ENCODE results near the gene SSRP1. TPM values are rescaled to one million over a fixed set of nuclear protein-coding genes. Genes with fewer than 3 reads are reported as not detected.

SSRP1 gene
- total and polyA plus RNA-seq, 2 of the 13 experiments (the other 11 are each of a cell fraction or from before 2014, with no cell fraction given) = 93.6 to 129 TPM

DNA sequence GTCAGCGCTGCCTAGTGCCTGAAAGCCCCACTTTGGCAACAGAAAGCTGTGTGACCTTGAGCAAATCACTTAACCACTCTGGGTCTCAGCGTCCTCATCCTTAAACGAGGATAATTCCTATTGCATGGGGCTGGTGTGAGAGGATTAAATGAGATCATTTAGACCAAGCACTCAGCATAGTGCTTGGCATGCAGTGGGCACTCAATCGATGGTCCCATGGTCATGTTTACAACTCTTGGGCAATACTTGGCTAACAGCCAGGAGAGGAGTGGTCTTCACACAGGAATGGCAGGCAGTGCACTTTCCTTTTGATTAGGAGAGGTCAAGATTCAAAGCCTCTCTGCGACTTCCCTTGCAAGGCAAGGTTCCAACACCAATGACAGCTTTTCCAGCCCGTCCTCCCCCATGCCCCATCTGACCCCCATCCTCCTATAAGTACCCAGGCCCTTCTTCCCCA is 25.0 kb downstream of the SSRP1 start (continued):
- TF ChIP-seq, protein P1, sequence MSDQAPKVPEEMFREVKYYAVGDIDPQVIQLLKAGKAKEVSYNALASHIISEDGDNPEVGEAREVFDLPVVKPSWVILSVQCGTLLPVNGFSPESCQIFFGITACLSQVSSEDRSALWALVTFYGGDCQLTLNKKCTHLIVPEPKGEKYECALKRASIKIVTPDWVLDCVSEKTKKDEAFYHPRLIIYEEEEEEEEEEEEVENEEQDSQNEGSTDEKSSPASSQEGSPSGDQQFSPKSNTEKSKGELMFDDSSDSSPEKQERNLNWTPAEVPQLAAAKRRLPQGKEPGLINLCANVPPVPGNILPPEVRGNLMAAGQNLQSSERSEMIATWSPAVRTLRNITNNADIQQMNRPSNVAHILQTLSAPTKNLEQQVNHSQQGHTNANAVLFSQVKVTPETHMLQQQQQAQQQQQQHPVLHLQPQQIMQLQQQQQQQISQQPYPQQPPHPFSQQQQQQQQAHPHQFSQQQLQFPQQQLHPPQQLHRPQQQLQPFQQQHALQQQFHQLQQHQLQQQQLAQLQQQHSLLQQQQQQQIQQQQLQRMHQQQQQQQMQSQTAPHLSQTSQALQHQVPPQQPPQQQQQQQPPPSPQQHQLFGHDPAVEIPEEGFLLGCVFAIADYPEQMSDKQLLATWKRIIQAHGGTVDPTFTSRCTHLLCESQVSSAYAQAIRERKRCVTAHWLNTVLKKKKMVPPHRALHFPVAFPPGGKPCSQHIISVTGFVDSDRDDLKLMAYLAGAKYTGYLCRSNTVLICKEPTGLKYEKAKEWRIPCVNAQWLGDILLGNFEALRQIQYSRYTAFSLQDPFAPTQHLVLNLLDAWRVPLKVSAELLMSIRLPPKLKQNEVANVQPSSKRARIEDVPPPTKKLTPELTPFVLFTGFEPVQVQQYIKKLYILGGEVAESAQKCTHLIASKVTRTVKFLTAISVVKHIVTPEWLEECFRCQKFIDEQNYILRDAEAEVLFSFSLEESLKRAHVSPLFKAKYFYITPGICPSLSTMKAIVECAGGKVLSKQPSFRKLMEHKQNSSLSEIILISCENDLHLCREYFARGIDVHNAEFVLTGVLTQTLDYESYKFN (CRISPR knock-in tag; conservative IDR thresholded peaks at IDR 0.05) = peak; percentile 63
- TF ChIP-seq KAT8 (CRISPR knock-in tag; IDR thresholded peaks at IDR 0.05) (0 out of 2 replicates have a peak, but pooled peaks have one; percentile 21), CEBPG (CRISPR knock-in tag; IDR thresholded peaks at IDR 0.05) (peak; percentile 96), IRF2 (CRISPR knock-in tag; IDR thresholded peaks at IDR 0.05) (no peak), ZNF101 (CRISPR knock-in tag; IDR thresholded peaks at IDR 0.05; ENCODE audit: borderline replicate concordance, low read depth) (no peak), ZNF234 (CRISPR knock-in tag; conservative IDR thresholded peaks at IDR 0.05) (no peak), PPARG (CRISPR knock-in tag; conservative IDR thresholded peaks at IDR 0.05) (no peak), ZNF891 (CRISPR knock-in tag; IDR thresholded peaks at IDR 0.05) (no peak), ZNF350 (CRISPR knock-in tag; IDR thresholded peaks at IDR 0.05; ENCODE audit: borderline replicate concordance, low read depth) (no peak), ZNF496 (CRISPR knock-in tag; IDR thresholded peaks at IDR 0.05; ENCODE audit: insufficient replicate concordance) (no peak), ZNF563 (CRISPR knock-in tag; IDR thresholded peaks at IDR 0.05) (peak; percentile 50; the same call in 1 of the 2 replicates), SNAI1 (CRISPR knock-in tag; IDR thresholded peaks at IDR 0.05; ENCODE audit: borderline replicate concordance) (no peak), PHF5A (CRISPR knock-in tag; IDR thresholded peaks at IDR 0.05; ENCODE audit: low read depth, unreplicated experiment) (no peak), MAFF (IDR thresholded peaks at IDR 0.05; ENCODE audit: low read depth, low read length) (no peak), SOX13 (IDR thresholded peaks at IDR 0.05) (no peak; the same call in 1 of the 2 replicates), SOX13 (CRISPR knock-in tag; conservative IDR thresholded peaks at IDR 0.05 in 1 of 2, IDR thresholded peaks at IDR 0.05 in 1 of 2) (peak in 1 of 2 experiments; percentile 50; a peak in 1 of 4 replicates)
- TF ChIP-seq, protein P2, sequence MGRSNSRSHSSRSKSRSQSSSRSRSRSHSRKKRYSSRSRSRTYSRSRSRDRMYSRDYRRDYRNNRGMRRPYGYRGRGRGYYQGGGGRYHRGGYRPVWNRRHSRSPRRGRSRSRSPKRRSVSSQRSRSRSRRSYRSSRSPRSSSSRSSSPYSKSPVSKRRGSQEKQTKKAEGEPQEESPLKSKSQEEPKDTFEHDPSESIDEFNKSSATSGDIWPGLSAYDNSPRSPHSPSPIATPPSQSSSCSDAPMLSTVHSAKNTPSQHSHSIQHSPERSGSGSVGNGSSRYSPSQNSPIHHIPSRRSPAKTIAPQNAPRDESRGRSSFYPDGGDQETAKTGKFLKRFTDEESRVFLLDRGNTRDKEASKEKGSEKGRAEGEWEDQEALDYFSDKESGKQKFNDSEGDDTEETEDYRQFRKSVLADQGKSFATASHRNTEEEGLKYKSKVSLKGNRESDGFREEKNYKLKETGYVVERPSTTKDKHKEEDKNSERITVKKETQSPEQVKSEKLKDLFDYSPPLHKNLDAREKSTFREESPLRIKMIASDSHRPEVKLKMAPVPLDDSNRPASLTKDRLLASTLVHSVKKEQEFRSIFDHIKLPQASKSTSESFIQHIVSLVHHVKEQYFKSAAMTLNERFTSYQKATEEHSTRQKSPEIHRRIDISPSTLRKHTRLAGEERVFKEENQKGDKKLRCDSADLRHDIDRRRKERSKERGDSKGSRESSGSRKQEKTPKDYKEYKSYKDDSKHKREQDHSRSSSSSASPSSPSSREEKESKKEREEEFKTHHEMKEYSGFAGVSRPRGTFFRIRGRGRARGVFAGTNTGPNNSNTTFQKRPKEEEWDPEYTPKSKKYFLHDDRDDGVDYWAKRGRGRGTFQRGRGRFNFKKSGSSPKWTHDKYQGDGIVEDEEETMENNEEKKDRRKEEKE (IDR thresholded peaks at IDR 0.05) = no peak
- TF ChIP-seq, protein P3, sequence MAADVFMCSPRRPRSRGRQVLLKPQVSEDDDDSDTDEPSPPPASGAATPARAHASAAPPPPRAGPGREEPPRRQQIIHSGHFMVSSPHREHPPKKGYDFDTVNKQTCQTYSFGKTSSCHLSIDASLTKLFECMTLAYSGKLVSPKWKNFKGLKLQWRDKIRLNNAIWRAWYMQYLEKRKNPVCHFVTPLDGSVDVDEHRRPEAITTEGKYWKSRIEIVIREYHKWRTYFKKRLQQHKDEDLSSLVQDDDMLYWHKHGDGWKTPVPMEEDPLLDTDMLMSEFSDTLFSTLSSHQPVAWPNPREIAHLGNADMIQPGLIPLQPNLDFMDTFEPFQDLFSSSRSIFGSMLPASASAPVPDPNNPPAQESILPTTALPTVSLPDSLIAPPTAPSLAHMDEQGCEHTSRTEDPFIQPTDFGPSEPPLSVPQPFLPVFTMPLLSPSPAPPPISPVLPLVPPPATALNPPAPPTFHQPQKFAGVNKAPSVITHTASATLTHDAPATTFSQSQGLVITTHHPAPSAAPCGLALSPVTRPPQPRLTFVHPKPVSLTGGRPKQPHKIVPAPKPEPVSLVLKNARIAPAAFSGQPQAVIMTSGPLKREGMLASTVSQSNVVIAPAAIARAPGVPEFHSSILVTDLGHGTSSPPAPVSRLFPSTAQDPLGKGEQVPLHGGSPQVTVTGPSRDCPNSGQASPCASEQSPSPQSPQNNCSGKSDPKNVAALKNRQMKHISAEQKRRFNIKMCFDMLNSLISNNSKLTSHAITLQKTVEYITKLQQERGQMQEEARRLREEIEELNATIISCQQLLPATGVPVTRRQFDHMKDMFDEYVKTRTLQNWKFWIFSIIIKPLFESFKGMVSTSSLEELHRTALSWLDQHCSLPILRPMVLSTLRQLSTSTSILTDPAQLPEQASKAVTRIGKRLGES (CRISPR knock-in tag; IDR thresholded peaks at IDR 0.05; ENCODE audit: borderline replicate concordance) = no peak
- TF ChIP-seq, protein P4, sequence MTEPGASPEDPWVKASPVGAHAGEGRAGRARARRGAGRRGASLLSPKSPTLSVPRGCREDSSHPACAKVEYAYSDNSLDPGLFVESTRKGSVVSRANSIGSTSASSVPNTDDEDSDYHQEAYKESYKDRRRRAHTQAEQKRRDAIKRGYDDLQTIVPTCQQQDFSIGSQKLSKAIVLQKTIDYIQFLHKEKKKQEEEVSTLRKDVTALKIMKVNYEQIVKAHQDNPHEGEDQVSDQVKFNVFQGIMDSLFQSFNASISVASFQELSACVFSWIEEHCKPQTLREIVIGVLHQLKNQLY (CRISPR knock-in tag; IDR thresholded peaks at IDR 0.05) = no peak
- TF ChIP-seq, protein P5, sequence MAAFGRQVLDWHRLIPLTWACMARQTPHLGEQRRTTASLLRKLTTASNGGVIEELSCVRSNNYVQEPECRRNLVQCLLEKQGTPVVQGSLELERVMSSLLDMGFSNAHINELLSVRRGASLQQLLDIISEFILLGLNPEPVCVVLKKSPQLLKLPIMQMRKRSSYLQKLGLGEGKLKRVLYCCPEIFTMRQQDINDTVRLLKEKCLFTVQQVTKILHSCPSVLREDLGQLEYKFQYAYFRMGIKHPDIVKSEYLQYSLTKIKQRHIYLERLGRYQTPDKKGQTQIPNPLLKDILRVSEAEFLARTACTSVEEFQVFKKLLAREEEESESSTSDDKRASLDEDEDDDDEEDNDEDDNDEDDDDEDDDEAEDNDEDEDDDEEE (CRISPR knock-in tag; IDR thresholded peaks at IDR 0.05) = no peak; the same call in 1 of the 2 replicates

All from HepG2 (cell line).